Testis (tissue), 3 donors: ENCODE results near the gene PARK7. TPM values are rescaled to one million over a fixed set of nuclear protein-coding genes. Genes with fewer than 3 reads are reported as not detected.

Experiments
- DNase-seq: peaks from one replicate; pipeline ENCODE4 v3.0.0-alpha.2; 2019
- H3K27ac ChIP-seq, 2 donors: fragments of 200-600 bp; sonication (generic); one replicate each; pipeline ENCODE4 v1.5.1; 2019
- H3K27me3 ChIP-seq: fragments of 200-600 bp; sonication (generic); one replicate; pipeline ENCODE4 v1.5.1; 2019
- H3K36me3 ChIP-seq: fragments of 200-600 bp; sonication (generic); one replicate; pipeline ENCODE4 v1.5.1; 2017; ENCODE audit warnings: low read depth; ENCODE audit errors: missing control alignments
- H3K4me1 ChIP-seq: fragments of 200-600 bp; sonication (generic); one replicate; pipeline ENCODE4 v1.5.1; 2019
- H3K4me3 ChIP-seq, 2 donors: fragments of 200-600 bp; sonication (generic); one replicate each; pipeline ENCODE4 v1.5.1; 2017 to 2019
- H3K9me3 ChIP-seq: fragments of 200-600 bp; sonication (generic); one replicate; pipeline ENCODE4 v1.5.1; 2017
- POLR2A ChIP-seq: fragments of 450-650 bp; IDR thresholded peaks from one replicate; pipeline ENCODE4 v1.6.1; 2017; ENCODE audit warnings: antibody characterized with exemption, mild to moderate bottlenecking, moderate library complexity
- WGBS, 2 donors: methylation state at CpG; one replicate each; pipeline ENCODE4 v1.1.5; 2018; 5-methylcytosine and 5-hydroxymethylcytosine counted together
- intact Hi-C: fragments of 100-400 bp; cut with DNase I; formaldehyde crosslinking; loops from one replicate; pipeline ENCODE4 v1.15.1; 2023; ENCODE audit warnings: low total_unique reads
- polyA plus RNA-seq: library from polyadenylated mRNA; stranded (reverse); fragments of 350-450 nt; fragmentation: Illumina TruSeq; extraction: RNeasy Lipid Tissue Mini Kit (QIAGEN cat#74804); gene quantifications from one replicate; pipeline ENCODE4 v1.2.3, GENCODE V29; 2014; ENCODE audit warnings: low read depth, low replicate concordance; ENCODE audit not compliant: insufficient read depth
- total RNA-seq, 2 donors: library from RNA; depleted of rRNA; stranded (reverse); fragments of >200 nt; gene quantifications; one replicate each; pipeline ENCODE4 v1.2.3, GENCODE V29; 2016
- TF ChIP-seq, protein P1 (sequence below), 3 experiments: fragments of 450-650 bp in 2 of 3; fragments of 200-600 bp in 1 of 3; sonication (generic) in 1 of 3; IDR thresholded peaks; one replicate each; pipeline ENCODE4 v1.5.1; 2016 to 2019; ENCODE audit warnings: antibody characterized with exemption in 3 of 3, mild to moderate bottlenecking in 2 of 3, moderate library complexity in 1 of 3

The PARK7 gene
- total and polyA plus RNA-seq, 3 donors from 2014 or later = 110 to 281 (median 129) TPM

DNA sequence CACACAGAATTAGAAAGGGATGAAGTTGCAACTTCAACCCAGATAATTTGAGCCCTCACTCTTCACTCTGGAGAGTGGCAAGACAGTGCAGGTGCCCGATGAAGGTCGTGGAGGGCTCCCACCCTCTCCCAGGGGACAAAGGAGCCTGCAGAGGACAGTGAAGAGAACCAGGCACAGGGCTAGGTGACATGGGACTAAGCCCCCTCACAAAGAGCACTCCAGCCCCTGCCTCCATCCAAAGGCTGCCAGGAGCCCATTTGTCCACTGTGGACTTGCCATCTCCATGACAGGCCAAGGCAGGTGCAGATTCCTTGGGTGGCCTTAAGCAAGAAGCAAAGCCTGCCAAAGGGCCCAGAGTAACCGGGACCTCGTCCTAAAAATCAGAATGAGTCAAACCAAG, 49.5 kb downstream of the PARK7 start:
- intact Hi-C loops = no loop called here
- WGBS, 2 donors = 72 to 87% methylated on average over 4 of the region's 4 CpGs
- DNase-seq = no peak
- no peak overlapping the region for H3K4me3 ChIP-seq
- no peaks in the 10 kb centered on the region for H3K27me3 ChIP-seq
- no peaks in the 10 kb centered on the region for H3K36me3 ChIP-seq
- H3K9me3 ChIP-seq = no peaks in the 10 kb centered on the region
- H3K4me1 ChIP-seq = peaks cover 25% of the 10 kb centered on the region
- H3K27ac ChIP-seq = no peak overlapping the region
- TF ChIP-seq POLR2A = no peak
- TF ChIP-seq, protein P1, sequence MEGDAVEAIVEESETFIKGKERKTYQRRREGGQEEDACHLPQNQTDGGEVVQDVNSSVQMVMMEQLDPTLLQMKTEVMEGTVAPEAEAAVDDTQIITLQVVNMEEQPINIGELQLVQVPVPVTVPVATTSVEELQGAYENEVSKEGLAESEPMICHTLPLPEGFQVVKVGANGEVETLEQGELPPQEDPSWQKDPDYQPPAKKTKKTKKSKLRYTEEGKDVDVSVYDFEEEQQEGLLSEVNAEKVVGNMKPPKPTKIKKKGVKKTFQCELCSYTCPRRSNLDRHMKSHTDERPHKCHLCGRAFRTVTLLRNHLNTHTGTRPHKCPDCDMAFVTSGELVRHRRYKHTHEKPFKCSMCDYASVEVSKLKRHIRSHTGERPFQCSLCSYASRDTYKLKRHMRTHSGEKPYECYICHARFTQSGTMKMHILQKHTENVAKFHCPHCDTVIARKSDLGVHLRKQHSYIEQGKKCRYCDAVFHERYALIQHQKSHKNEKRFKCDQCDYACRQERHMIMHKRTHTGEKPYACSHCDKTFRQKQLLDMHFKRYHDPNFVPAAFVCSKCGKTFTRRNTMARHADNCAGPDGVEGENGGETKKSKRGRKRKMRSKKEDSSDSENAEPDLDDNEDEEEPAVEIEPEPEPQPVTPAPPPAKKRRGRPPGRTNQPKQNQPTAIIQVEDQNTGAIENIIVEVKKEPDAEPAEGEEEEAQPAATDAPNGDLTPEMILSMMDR (IDR thresholded peaks at IDR 0.05) = no peak

DNA sequence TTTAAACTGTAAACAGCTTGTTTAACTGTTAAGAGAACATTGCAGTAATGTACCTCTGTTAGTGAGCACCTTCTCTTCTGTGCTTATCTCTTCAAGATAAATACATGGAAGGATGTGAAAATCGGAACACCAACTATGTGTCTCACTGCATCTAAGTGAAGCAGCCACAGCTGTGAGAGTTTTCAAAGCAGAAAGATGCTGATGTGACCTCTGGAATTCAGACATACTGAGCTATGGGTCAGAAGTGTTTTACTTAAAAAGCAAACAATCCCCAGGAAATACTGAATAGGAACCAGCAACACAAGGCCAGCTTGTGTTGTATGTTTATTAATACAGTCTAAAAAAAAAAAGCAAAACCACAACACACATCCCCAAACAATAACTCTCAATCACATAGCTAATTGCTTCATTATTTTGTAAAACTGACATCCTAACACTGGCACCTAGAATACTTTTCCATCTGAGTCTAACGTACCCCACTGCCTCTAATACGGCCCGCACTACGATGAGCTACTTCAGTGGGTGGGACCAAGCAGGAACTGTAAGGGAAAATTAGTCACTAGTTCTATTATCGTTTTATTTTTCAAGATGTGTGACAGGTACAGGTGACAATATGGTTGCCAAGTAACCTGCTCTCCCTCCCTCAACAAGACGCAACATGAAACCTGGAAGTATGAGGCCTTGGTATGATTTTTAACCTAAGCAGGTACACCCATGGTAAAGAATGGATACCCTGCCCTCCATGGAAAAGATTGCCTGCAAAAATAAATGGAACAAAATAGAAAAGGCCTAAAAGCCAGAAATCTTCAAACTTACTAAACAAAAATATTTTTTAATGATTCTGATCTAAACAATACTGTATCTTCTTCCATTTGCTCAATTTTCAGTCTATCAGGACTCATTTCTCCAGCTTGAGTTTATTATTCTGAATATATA, 50.7 kb downstream of the PARK7 start:
- Histone ChIP-seq H3K27ac (no peak overlapping the region), H3K4me3 (no peak overlapping the region), H3K4me1 (peaks cover 22% of the 10 kb centered on the region), H3K9me3 (no peaks in the 10 kb centered on the region), H3K27me3 (no peaks in the 10 kb centered on the region), H3K36me3 (no peaks in the 10 kb centered on the region)
- no peak for DNase-seq
- WGBS, 2 donors = 79 to 84% methylated on average over 7 of the region's 7 CpGs
- intact Hi-C loops = no loop called here
- TF ChIP-seq, protein P1 (IDR thresholded peaks at IDR 0.05) = no peak
- TF ChIP-seq POLR2A = no peak

DNA sequence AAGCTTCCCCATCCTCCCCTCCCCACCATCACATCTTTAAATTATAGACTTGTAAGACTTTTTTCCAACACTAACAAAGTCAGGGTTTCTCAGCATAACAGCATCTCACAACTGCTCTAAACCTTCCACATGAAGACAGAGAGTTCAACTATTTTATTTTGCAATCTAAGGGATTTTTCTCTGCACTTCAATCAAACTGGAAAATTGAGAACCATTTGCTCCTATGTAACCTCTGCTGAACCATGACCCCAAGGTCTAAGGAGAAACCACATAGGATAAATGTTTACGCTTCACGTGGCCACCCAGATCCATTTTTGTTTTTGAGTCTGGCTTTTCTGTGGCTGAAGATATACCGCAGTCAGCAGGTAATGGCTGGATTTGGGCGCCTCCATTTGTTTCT, 51.4 kb downstream of the PARK7 start:
- peaks cover 22% of the 10 kb centered on the region for H3K4me1 ChIP-seq
- TF ChIP-seq, protein P1 (IDR thresholded peaks at IDR 0.05) = no peak
- no peak for TF ChIP-seq POLR2A
- DNase-seq = no peak
- WGBS, 2 donors = 95 to 99% methylated on average over 4 of the region's 4 CpGs
- intact Hi-C loops = no loop called here
- H3K27ac ChIP-seq = no peak overlapping the region
- no peaks in the 10 kb centered on the region for H3K9me3 ChIP-seq
- H3K4me3 ChIP-seq = no peak overlapping the region
- H3K36me3 ChIP-seq = no peaks in the 10 kb centered on the region
- H3K27me3 ChIP-seq = no peaks in the 10 kb centered on the region

DNA sequence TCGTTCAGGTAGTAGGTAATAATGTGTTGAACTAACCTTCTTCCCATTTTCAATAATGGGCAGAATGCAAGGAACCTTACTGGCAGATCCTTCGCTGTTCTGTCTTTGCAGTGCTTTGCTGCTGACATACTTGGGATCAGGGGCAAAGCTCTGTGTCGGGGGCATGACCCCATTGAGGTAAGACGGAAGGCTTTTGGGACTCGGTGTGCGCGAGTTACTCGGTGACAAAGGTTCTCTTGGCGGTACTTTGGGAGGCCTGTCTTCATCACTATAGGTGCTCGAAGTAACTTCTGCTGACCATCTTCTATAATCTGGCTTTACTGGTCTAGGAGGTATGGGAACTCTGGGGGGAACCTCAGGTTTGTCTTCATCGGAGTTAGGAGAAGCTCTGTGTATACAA, 51.9 kb downstream of the PARK7 start:
- Histone ChIP-seq H3K4me1 (peaks cover 22% of the 10 kb centered on the region), H3K27me3 (no peaks in the 10 kb centered on the region), H3K36me3 (no peaks in the 10 kb centered on the region), H3K4me3 (no peak overlapping the region), H3K27ac (no peak overlapping the region), H3K9me3 (no peaks in the 10 kb centered on the region)
- DNase-seq = no peak
- no peak for TF ChIP-seq POLR2A
- TF ChIP-seq, protein P1 (IDR thresholded peaks at IDR 0.05) = no peak
- intact Hi-C loops = no loop called here
- 89 to 93% methylated on average over 11 of the region's 11 CpGs for WGBS, 2 donors

DNA sequence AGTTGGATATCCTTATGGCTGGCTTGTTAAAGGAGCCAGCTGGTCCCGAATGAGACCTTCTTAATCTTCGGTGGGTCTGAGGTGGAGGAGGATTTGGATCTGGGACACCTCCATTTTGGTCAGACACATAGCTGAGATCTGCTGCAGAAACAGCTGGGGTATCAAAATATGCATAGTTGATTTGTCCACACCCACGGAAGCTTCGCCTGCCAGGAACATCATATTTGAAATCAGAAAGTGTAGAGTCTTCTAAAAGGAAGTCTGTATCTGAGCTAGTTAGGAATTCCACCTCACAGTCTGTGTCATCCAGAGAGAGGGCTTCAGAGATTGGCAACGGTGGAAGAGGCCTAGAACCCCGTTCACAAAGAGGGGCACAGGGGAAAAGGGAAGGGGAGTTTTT, 52.3 kb downstream of the PARK7 start:
- Histone ChIP-seq H3K4me1 (peaks cover 22% of the 10 kb centered on the region), H3K9me3 (no peaks in the 10 kb centered on the region), H3K27ac (no peak overlapping the region), H3K36me3 (no peaks in the 10 kb centered on the region), H3K4me3 (no peak overlapping the region), H3K27me3 (no peaks in the 10 kb centered on the region)
- 76 to 81% methylated on average over 6 of the region's 6 CpGs for WGBS, 2 donors
- intact Hi-C loops = no loop called here
- no peak for TF ChIP-seq POLR2A
- TF ChIP-seq, protein P1 (IDR thresholded peaks at IDR 0.05) = no peak
- DNase-seq = no peak
